Stimulated activated naive CD4-positive, alpha-beta T cell (primary cell): Measurements from ENCODE around the gene URAD.

Experiments
- DNase-seq, 6 experiments: peaks; one replicate each; lab custom pipeline; 2025; lab: John Stamatoyannopoulos, UW

URAD gene

GRCh38 chr13:28000567-28000966 is 12.1 kb upstream of the URAD start:
- DNase-seq, result no peak

GRCh38 chr13:27997904-27998522 is 9.5 kb upstream of the URAD start:
- peak in 2 of 6 experiments; percentile 1 to 23 for DNase-seq

GRCh38 chr13:27991881-27992280 is 3.4 kb upstream of the URAD start:
- DNase-seq, result no peak

- DNase-seq, result no peak
Measured at GRCh38 chr13:27985600-27985999, 2.9 kb downstream of the URAD start.

GRCh38 chr13:27982361-27982760 is 6.1 kb downstream of the URAD start:
- no peak for DNase-seq

- no peak for DNase-seq
Measured at GRCh38 chr13:27981006-27981708, 7.3 kb downstream of the URAD start.

- DNase-seq, result no peak
Measured at GRCh38 chr13:27980280-27980998, 8.1 kb downstream of the URAD start.

- DNase-seq, result no peak
Measured at GRCh38 chr13:27979765-27980279, 8.7 kb downstream of the URAD start.

- no peak for DNase-seq
Measured at GRCh38 chr13:27979001-27979643, 9.4 kb downstream of the URAD start.

- DNase-seq, result no peak
Measured at GRCh38 chr13:27978301-27978968, 10.1 kb downstream of the URAD start.

GRCh38 chr13:27977476-27978300 is 10.8 kb downstream of the URAD start:
- no peak for DNase-seq

- DNase-seq, result no peak
Measured at GRCh38 chr13:27976362-27977091, 12.0 kb downstream of the URAD start.

- DNase-seq, result no peak
Measured at GRCh38 chr13:27975564-27976361, 12.7 kb downstream of the URAD start.

GRCh38 chr13:27973961-27974662 is 14.4 kb downstream of the URAD start:
- no peak for DNase-seq

- DNase-seq, result no peak
Measured at GRCh38 chr13:27973291-27973690, 15.2 kb downstream of the URAD start.

- no peak for DNase-seq
Measured at GRCh38 chr13:27972478-27972820, 16.0 kb downstream of the URAD start.

GRCh38 chr13:27971776-27972477 is 16.6 kb downstream of the URAD start:
- no peak for DNase-seq

GRCh38 chr13:27971236-27971645 is 17.3 kb downstream of the URAD start:
- DNase-seq, result no peak
